Esophagus muscularis mucosa (tissue), 4 donors: Measurements from ENCODE around the gene RGS8.

Experiments
- EP300 ChIP-seq: sonication (generic); formaldehyde crosslinking; IDR thresholded peaks from one replicate; pipeline ENCODE4 v1.6.1; 2017; ENCODE audit warnings: antibody characterized with exemption
- POLR2A ChIP-seq: fragments of 450-650 bp; IDR thresholded peaks from one replicate; pipeline ENCODE4 v1.6.1; 2017; ENCODE audit warnings: antibody characterized with exemption, moderate library complexity, mild to moderate bottlenecking, low read depth
- POLR2AphosphoS5 ChIP-seq, 2 donors: sonication (generic); formaldehyde crosslinking; IDR thresholded peaks; one replicate each; pipeline ENCODE4 v1.6.1; 2017; ENCODE audit warnings: antibody characterized with exemption in 2 of 2
- TF ChIP-seq, protein P1 (sequence below), 3 experiments: fragments of 200-600 bp in 2 of 3; fragments of 450-650 bp in 1 of 3; sonication (generic) in 2 of 3; IDR thresholded peaks; one replicate each; pipeline ENCODE4 v1.5.1; 2017 to 2019; ENCODE audit warnings: antibody characterized with exemption in 3 of 3, mild to moderate bottlenecking in 2 of 3, moderate library complexity in 1 of 3

GRCh38 chr1:182681568-182681912 lies 2.8 kb downstream of the RGS8 start:
- TF ChIP-seq POLR2A (no peak), POLR2AphosphoS5 (IDR thresholded peaks at IDR 0.05) (no peak), EP300 (no peak)
- TF ChIP-seq, protein P1, sequence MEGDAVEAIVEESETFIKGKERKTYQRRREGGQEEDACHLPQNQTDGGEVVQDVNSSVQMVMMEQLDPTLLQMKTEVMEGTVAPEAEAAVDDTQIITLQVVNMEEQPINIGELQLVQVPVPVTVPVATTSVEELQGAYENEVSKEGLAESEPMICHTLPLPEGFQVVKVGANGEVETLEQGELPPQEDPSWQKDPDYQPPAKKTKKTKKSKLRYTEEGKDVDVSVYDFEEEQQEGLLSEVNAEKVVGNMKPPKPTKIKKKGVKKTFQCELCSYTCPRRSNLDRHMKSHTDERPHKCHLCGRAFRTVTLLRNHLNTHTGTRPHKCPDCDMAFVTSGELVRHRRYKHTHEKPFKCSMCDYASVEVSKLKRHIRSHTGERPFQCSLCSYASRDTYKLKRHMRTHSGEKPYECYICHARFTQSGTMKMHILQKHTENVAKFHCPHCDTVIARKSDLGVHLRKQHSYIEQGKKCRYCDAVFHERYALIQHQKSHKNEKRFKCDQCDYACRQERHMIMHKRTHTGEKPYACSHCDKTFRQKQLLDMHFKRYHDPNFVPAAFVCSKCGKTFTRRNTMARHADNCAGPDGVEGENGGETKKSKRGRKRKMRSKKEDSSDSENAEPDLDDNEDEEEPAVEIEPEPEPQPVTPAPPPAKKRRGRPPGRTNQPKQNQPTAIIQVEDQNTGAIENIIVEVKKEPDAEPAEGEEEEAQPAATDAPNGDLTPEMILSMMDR (IDR thresholded peaks at IDR 0.05) = no peak
